Measurements from ENCODE around the gene HS6ST2. TPM values are rescaled to one million over a fixed set of nuclear protein-coding genes. Genes with fewer than 3 reads are reported as not detected.

The HS6ST2 gene
- total RNA-seq, 5 donors from 2014 or later (not counting 1 experiment from before 2014, with no cell fraction given) = not detected

- Histone ChIP-seq H3K27ac (ENCODE audit: low read length) (no peak overlapping the region), H3K36me3 (ENCODE audit: control insufficient read depth in 2 of 2, extremely low read depth in 1 of 2, insufficient read depth in 1 of 2, low read length in 1 of 2) (no peaks in the 10 kb centered on the region), H3K4me3 (ENCODE audit: control insufficient read depth in 1 of 2, extremely low read depth in 1 of 2, low read length in 1 of 2) (no peak overlapping the region), H3K27me3 (replicated peaks in 1 of 2; ENCODE audit: control insufficient read depth in 2 of 2, extremely low read depth in 1 of 2, insufficient read depth in 2 of 2, low read length in 1 of 2) (no peaks in the 10 kb centered on the region), H3K9me3 (no peaks in the 10 kb centered on the region), H3K4me1 (ENCODE audit: control insufficient read depth in 1 of 2, extremely low read depth in 1 of 2, insufficient read depth in 2 of 2, low read length in 2 of 2) (no peaks in the 10 kb centered on the region)
- POLR2A ChIA-PET = no interaction called here
- H3K36me3 Mint-ChIP-seq = no peaks in the 10 kb centered on the region
- H3K27ac Mint-ChIP-seq = no peak overlapping the region
- CTCF ChIA-PET = no interaction called here
- H3K4me3 Mint-ChIP-seq = no peak overlapping the region
- no peaks in the 10 kb centered on the region for H3K4me1 Mint-ChIP-seq
- DNase-seq = no peak
- H3K27me3 Mint-ChIP-seq = peaks cover 0 to 35% of the 10 kb centered on the region in 2 donors
- no CpG with 5 or more reads among the region's 6 CpGs for WGBS (ENCODE audit: insufficient coverage)
- no peaks in the 10 kb centered on the region for H3K9me3 Mint-ChIP-seq
- no peak for ATAC-seq (replicated peaks in 1 of 4)
These were observed 230.1 kb downstream of the HS6ST2 start for GRCh38 chrX:132728296-132728695.

- H3K27me3 Mint-ChIP-seq = peaks cover 0 to 45% of the 10 kb centered on the region in 2 donors
- Histone ChIP-seq H3K27ac (ENCODE audit: low read length) (no peak overlapping the region), H3K36me3 (ENCODE audit: control insufficient read depth in 2 of 2, extremely low read depth in 1 of 2, insufficient read depth in 1 of 2, low read length in 1 of 2) (no peaks in the 10 kb centered on the region), H3K9me3 (no peaks in the 10 kb centered on the region), H3K4me3 (ENCODE audit: control insufficient read depth in 1 of 2, extremely low read depth in 1 of 2, low read length in 1 of 2) (no peak overlapping the region), H3K27me3 (replicated peaks in 1 of 2; ENCODE audit: control insufficient read depth in 2 of 2, extremely low read depth in 1 of 2, insufficient read depth in 2 of 2, low read length in 1 of 2) (peaks cover 0 to 2% of the 10 kb centered on the region in 2 experiments), H3K4me1 (ENCODE audit: control insufficient read depth in 1 of 2, extremely low read depth in 1 of 2, insufficient read depth in 2 of 2, low read length in 2 of 2) (no peaks in the 10 kb centered on the region)
- CTCF ChIA-PET = interaction anchor here in 1 of 2 donors (0.7 kb wide), 1 partner anchor 13 kb away, joined by 3 read pairs; no protein-coding TSS in a partner anchor
- POLR2A ChIA-PET = no interaction called here
- DNase-seq (no peak), ATAC-seq (replicated peaks in 1 of 4) (no peak)
- no peaks in the 10 kb centered on the region for H3K36me3 Mint-ChIP-seq
- no CpG with 5 or more reads among the region's 1 CpG for WGBS (ENCODE audit: insufficient coverage)
- H3K4me3 Mint-ChIP-seq = no peak overlapping the region
- peaks cover 0 to 6% (median 0%) of the 10 kb centered on the region in 3 donors for H3K9me3 Mint-ChIP-seq
- no peaks in the 10 kb centered on the region for H3K4me1 Mint-ChIP-seq
- H3K27ac Mint-ChIP-seq = no peak overlapping the region
These were observed 239.9 kb downstream of the HS6ST2 start for GRCh38 chrX:132718431-132718958.

GRCh38 chrX:132716006-132716405 lies 242.4 kb downstream of the HS6ST2 start:
- Mint-ChIP-seq H3K9me3 (peaks cover 0 to 6% (median 0%) of the 10 kb centered on the region in 3 donors), H3K4me3 (no peak overlapping the region), H3K27me3 (peaks cover 0 to 39% of the 10 kb centered on the region in 2 donors), H3K36me3 (no peaks in the 10 kb centered on the region), H3K27ac (no peak overlapping the region), H3K4me1 (peaks cover 0 to under 1% (median 0%) of the 10 kb centered on the region in 3 donors)
- DNase-seq (no peak), ATAC-seq (replicated peaks in 1 of 4) (no peak)
- peaks cover 0 to 2% of the 10 kb centered on the region in 2 experiments for H3K27me3 ChIP-seq (replicated peaks in 1 of 2; ENCODE audit: control insufficient read depth in 2 of 2, extremely low read depth in 1 of 2, insufficient read depth in 2 of 2, low read length in 1 of 2)
- no peak overlapping the region for H3K27ac ChIP-seq (ENCODE audit: low read length)
- no peaks in the 10 kb centered on the region for H3K4me1 ChIP-seq (ENCODE audit: control insufficient read depth in 1 of 2, extremely low read depth in 1 of 2, insufficient read depth in 2 of 2, low read length in 2 of 2)
- no peaks in the 10 kb centered on the region for H3K9me3 ChIP-seq
- WGBS (ENCODE audit: insufficient coverage) = no CpG with 5 or more reads among the region's 3 CpGs
- H3K4me3 ChIP-seq (ENCODE audit: control insufficient read depth in 1 of 2, extremely low read depth in 1 of 2, low read length in 1 of 2) = no peak overlapping the region
- CTCF ChIA-PET = no interaction called here
- POLR2A ChIA-PET = no interaction called here
- H3K36me3 ChIP-seq (ENCODE audit: control insufficient read depth in 2 of 2, extremely low read depth in 1 of 2, insufficient read depth in 1 of 2, low read length in 1 of 2) = no peaks in the 10 kb centered on the region

- no peak for DNase-seq
- H3K9me3 Mint-ChIP-seq = no peaks in the 10 kb centered on the region
- H3K4me3 ChIP-seq (ENCODE audit: control insufficient read depth in 1 of 2, extremely low read depth in 1 of 2, low read length in 1 of 2) = no peak overlapping the region
- no peaks in the 10 kb centered on the region for H3K36me3 Mint-ChIP-seq
- H3K4me1 ChIP-seq (ENCODE audit: control insufficient read depth in 1 of 2, extremely low read depth in 1 of 2, insufficient read depth in 2 of 2, low read length in 2 of 2) = no peaks in the 10 kb centered on the region
- H3K27me3 Mint-ChIP-seq = peaks cover 0 to 35% of the 10 kb centered on the region in 2 donors
- peaks cover 0 to 2% (median 0%) of the 10 kb centered on the region in 3 donors for H3K4me1 Mint-ChIP-seq
- H3K27me3 ChIP-seq (replicated peaks in 1 of 2; ENCODE audit: control insufficient read depth in 2 of 2, extremely low read depth in 1 of 2, insufficient read depth in 2 of 2, low read length in 1 of 2) = peaks cover 0 to 2% of the 10 kb centered on the region in 2 experiments
- ChIA-PET POLR2A (no interaction called here), CTCF (no interaction called here)
- 83% methylated on average over 1 of the region's 5 CpGs for WGBS (ENCODE audit: insufficient coverage)
- H3K27ac Mint-ChIP-seq = no peak overlapping the region
- H3K4me3 Mint-ChIP-seq = no peak overlapping the region
- no peak overlapping the region for H3K27ac ChIP-seq (ENCODE audit: low read length)
- H3K36me3 ChIP-seq (ENCODE audit: control insufficient read depth in 2 of 2, extremely low read depth in 1 of 2, insufficient read depth in 1 of 2, low read length in 1 of 2) = no peaks in the 10 kb centered on the region
- H3K9me3 ChIP-seq = no peaks in the 10 kb centered on the region
- ATAC-seq (replicated peaks in 1 of 4) = no peak
These were observed 243.5 kb downstream of the HS6ST2 start for GRCh38 chrX:132714913-132715312.

- Histone ChIP-seq H3K9me3 (no peaks in the 10 kb centered on the region), H3K4me1 (ENCODE audit: control insufficient read depth in 1 of 2, extremely low read depth in 1 of 2, insufficient read depth in 2 of 2, low read length in 2 of 2) (no peaks in the 10 kb centered on the region), H3K36me3 (ENCODE audit: control insufficient read depth in 2 of 2, extremely low read depth in 1 of 2, insufficient read depth in 1 of 2, low read length in 1 of 2) (no peaks in the 10 kb centered on the region), H3K27me3 (replicated peaks in 1 of 2; ENCODE audit: control insufficient read depth in 2 of 2, extremely low read depth in 1 of 2, insufficient read depth in 2 of 2, low read length in 1 of 2) (peaks cover 0 to 2% of the 10 kb centered on the region in 2 experiments), H3K4me3 (ENCODE audit: control insufficient read depth in 1 of 2, extremely low read depth in 1 of 2, low read length in 1 of 2) (no peak overlapping the region), H3K27ac (ENCODE audit: low read length) (no peak overlapping the region)
- POLR2A ChIA-PET = no interaction called here
- H3K4me1 Mint-ChIP-seq = peaks cover 0 to 2% (median 0%) of the 10 kb centered on the region in 3 donors
- H3K27me3 Mint-ChIP-seq = peaks cover 0 to 21% of the 10 kb centered on the region in 2 donors
- no peak overlapping the region for H3K27ac Mint-ChIP-seq
- H3K4me3 Mint-ChIP-seq = no peak overlapping the region
- no peak for ATAC-seq (replicated peaks in 1 of 4)
- CTCF ChIA-PET = no interaction called here
- H3K9me3 Mint-ChIP-seq = no peaks in the 10 kb centered on the region
- no peaks in the 10 kb centered on the region for H3K36me3 Mint-ChIP-seq
- no peak for DNase-seq
These were observed 246.1 kb downstream of the HS6ST2 start for GRCh38 chrX:132712350-132712749.

- no peak overlapping the region for H3K27ac Mint-ChIP-seq
- no peaks in the 10 kb centered on the region for H3K27me3 ChIP-seq (replicated peaks in 1 of 2; ENCODE audit: control insufficient read depth in 2 of 2, extremely low read depth in 1 of 2, insufficient read depth in 2 of 2, low read length in 1 of 2)
- no peak overlapping the region for H3K4me3 ChIP-seq (ENCODE audit: control insufficient read depth in 1 of 2, extremely low read depth in 1 of 2, low read length in 1 of 2)
- H3K36me3 Mint-ChIP-seq = no peaks in the 10 kb centered on the region
- peaks cover 0 to 24% of the 10 kb centered on the region in 2 donors for H3K27me3 Mint-ChIP-seq
- POLR2A ChIA-PET = no interaction called here
- H3K27ac ChIP-seq (ENCODE audit: low read length) = no peak overlapping the region
- H3K36me3 ChIP-seq (ENCODE audit: control insufficient read depth in 2 of 2, extremely low read depth in 1 of 2, insufficient read depth in 1 of 2, low read length in 1 of 2) = no peaks in the 10 kb centered on the region
- ATAC-seq (replicated peaks in 1 of 4) (no peak), DNase-seq (no peak)
- H3K9me3 ChIP-seq = no peaks in the 10 kb centered on the region
- H3K4me1 ChIP-seq (ENCODE audit: control insufficient read depth in 1 of 2, extremely low read depth in 1 of 2, insufficient read depth in 2 of 2, low read length in 2 of 2) = no peaks in the 10 kb centered on the region
- H3K9me3 Mint-ChIP-seq = no peaks in the 10 kb centered on the region
- no peak overlapping the region for H3K4me3 Mint-ChIP-seq
- CTCF ChIA-PET = no interaction called here
- peaks cover 0 to 2% (median 0%) of the 10 kb centered on the region in 3 donors for H3K4me1 Mint-ChIP-seq
- no CpG with 5 or more reads among the region's 1 CpG for WGBS (ENCODE audit: insufficient coverage)
These were observed 247.7 kb downstream of the HS6ST2 start for GRCh38 chrX:132710656-132711155.

- POLR2A ChIA-PET = no interaction called here
- no peak overlapping the region for H3K4me3 ChIP-seq (ENCODE audit: control insufficient read depth in 1 of 2, extremely low read depth in 1 of 2, low read length in 1 of 2)
- Mint-ChIP-seq H3K27me3 (peaks cover 5 to 17% of the 10 kb centered on the region in 2 donors), H3K4me1 (peaks cover 0 to 2% (median 0%) of the 10 kb centered on the region in 3 donors), H3K9me3 (no peaks in the 10 kb centered on the region), H3K36me3 (no peaks in the 10 kb centered on the region), H3K27ac (no peak overlapping the region), H3K4me3 (no peak overlapping the region)
- no peaks in the 10 kb centered on the region for H3K9me3 ChIP-seq
- no peak overlapping the region for H3K27ac ChIP-seq (ENCODE audit: low read length)
- DNase-seq = no peak
- CTCF ChIA-PET = no interaction called here
- no peaks in the 10 kb centered on the region for H3K36me3 ChIP-seq (ENCODE audit: control insufficient read depth in 2 of 2, extremely low read depth in 1 of 2, insufficient read depth in 1 of 2, low read length in 1 of 2)
- H3K4me1 ChIP-seq (ENCODE audit: control insufficient read depth in 1 of 2, extremely low read depth in 1 of 2, insufficient read depth in 2 of 2, low read length in 2 of 2) = no peaks in the 10 kb centered on the region
- H3K27me3 ChIP-seq (replicated peaks in 1 of 2; ENCODE audit: control insufficient read depth in 2 of 2, extremely low read depth in 1 of 2, insufficient read depth in 2 of 2, low read length in 1 of 2) = no peaks in the 10 kb centered on the region
- ATAC-seq (replicated peaks in 1 of 4) = no peak
These were observed 249.9 kb downstream of the HS6ST2 start for GRCh38 chrX:132708529-132708928.
